HG03469 (cell line): ENCODE results near the gene C2CD2.
"Not testable (repeated sequence)": the region's sequence is repeated elsewhere in the genome, so short reads cannot be mapped to it uniquely, and the experiment has no call there.

Experiments used
- ATAC-seq: cut with Tn5 transposase; IDR thresholded peaks from one replicate; pipeline ENCODE4 v1.9.1; 2021; ENCODE audit warnings: mild to moderate bottlenecking, moderate library complexity, moderate number of reproducible peaks; ENCODE audit not compliant: unreplicated experiment

Gene C2CD2

GRCh38 chr21:41975391-41976272 is 21.8 kb upstream of the C2CD2 start:
- ATAC-seq = no peak

DNA sequence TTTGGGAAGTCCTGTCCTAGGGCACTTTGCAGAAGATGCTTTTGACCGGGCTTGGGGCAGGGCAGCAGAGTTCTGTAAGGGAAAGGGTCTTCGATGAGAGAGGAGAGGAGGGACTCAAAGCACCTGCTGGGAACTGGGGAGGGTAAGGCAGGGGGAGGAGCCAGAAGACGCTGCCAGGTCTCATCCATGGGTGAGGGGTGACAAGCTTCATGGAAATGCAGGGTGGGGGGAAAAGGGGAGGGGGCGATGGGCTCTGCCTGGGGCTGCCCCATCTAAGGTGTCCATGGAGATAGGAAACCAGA is 20.9 kb upstream of the C2CD2 start:
- no peak for ATAC-seq

GRCh38 chr21:41973861-41974751 is 20.3 kb upstream of the C2CD2 start:
- ATAC-seq = no peak

GRCh38 chr21:41973427-41973831 is 19.6 kb upstream of the C2CD2 start:
- no peak for ATAC-seq

GRCh38 chr21:41972511-41973205 is 18.8 kb upstream of the C2CD2 start:
- ATAC-seq = no peak

- ATAC-seq = no peak
These were observed 18.1 kb upstream of the C2CD2 start for GRCh38 chr21:41971891-41972290.

- no peak for ATAC-seq
These were observed 17.2 kb upstream of the C2CD2 start for GRCh38 chr21:41970751-41971653.

- ATAC-seq = no peak
These were observed 16.2 kb upstream of the C2CD2 start for GRCh38 chr21:41970106-41970391.

DNA sequence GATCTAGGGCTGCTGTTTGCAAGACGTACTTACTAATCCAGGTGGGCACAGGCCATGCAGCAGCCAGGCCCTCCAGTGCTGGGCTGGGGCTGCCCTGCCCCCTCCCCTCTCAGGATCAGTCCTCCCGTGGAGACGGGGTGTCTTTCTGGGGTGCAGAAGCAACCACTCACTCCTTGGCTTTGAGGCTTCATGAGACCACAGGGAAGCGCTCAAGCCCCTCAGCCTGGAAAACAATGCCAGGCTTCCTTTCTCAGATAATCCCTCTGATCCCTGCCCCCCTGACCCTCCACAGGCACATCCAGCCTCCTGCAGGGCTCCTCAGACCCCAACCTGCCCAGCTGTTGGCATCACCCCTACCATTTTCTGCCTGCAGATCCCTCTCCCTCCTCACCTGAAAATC is 13.9 kb upstream of the C2CD2 start:
- ATAC-seq = no peak

GRCh38 chr21:41966872-41967621 is 13.2 kb upstream of the C2CD2 start:
- ATAC-seq = no peak

GRCh38 chr21:41966041-41966833 is 12.4 kb upstream of the C2CD2 start:
- ATAC-seq = no peak

DNA sequence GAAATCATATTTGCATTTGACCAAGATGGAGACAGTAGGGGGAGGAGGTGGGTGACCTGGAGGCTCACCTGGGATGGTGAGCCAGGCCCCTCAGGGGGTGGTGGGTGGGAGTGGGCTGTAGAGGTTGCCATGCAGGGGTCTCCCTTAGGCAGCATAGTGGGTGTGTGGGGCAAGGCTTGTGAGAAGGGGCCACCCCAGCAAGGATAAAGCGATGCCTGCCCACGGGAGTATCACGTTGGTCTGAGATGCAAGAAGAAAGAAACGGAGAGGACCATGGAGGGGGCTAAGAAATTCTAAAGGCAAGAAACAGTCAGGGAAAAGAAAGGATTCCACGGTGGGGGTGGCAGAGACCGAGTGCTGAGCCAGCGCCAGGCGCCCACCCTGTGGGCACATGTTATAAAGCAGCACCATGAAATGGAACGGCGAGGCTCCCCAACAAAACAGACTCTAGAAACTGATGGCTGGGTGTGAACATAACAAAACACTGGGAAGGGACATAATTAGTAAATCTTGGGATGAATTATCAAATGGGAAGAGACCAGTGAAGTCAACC is 11.7 kb upstream of the C2CD2 start:
- no peak for ATAC-seq

GRCh38 chr21:41965045-41965444 is 11.2 kb upstream of the C2CD2 start:
- ATAC-seq = no peak

GRCh38 chr21:41964171-41964570 is 10.4 kb upstream of the C2CD2 start:
- ATAC-seq = no peak

DNA sequence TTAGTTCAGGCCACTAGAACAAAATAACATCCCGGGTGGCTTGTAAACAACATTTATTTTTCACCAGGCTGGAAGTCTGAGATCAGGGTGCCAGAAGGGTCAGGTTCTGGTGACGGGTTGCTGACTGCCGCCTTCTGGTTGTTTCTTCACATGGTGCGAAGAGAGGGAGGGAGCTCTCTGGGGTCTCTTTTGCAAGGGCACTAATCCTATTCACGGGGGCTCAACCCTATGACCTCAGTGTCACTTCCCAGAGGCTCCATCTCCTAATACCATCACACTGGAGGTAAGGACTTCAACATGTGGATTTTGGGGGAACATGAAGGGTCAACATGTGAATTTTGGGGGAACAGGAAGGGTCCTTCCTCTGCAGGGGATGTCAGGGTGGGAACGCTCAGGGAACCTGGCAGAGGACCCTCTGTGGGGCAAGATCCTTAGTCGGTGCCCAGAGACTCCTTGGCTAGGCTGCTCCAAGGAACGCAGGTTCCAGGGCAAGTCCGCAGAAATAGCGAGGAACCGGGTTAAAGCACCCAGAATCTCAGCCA is 8.7 kb upstream of the C2CD2 start:
- no peak for ATAC-seq

DNA sequence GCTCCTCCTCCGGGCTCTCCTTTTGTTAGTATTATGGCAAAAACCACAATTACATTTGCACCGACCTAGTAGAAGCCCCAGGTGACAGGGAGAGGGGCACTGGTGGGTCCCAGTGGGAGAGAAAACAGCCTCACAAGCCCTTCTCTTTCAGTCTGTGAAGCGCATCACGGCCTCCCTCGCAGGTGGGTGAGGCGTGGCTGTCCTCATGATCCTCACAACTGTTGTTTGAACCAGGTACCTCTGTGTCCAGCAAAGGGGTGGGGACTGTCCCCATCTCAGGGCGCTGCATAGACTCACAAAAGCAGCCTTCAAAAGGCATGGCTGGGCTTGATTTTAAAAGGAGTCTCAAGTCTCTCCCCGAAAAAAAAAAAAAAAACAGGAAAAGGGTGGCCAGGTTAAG is 7.9 kb upstream of the C2CD2 start:
- no peak for ATAC-seq

DNA sequence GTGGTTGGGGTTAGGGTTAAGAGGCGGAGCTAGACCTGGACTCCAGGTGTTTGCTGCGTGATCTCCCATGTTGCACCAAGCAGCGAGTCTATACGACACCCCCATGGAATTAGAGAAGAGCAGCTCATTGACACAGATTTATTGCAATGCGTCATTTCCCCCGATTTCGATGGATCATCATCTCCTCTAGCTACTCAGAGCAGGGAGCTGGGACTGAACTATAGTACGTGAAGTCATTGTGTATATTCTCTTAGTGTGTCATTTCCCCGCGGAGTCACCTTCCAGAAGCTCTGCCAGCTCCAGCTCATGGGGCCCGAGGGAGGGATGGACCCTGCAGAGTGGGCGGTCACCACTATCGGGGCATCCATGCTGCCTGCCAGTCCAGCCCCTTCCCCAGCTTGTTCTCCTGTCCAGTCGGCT is 7.5 kb upstream of the C2CD2 start:
- no peak for ATAC-seq

DNA sequence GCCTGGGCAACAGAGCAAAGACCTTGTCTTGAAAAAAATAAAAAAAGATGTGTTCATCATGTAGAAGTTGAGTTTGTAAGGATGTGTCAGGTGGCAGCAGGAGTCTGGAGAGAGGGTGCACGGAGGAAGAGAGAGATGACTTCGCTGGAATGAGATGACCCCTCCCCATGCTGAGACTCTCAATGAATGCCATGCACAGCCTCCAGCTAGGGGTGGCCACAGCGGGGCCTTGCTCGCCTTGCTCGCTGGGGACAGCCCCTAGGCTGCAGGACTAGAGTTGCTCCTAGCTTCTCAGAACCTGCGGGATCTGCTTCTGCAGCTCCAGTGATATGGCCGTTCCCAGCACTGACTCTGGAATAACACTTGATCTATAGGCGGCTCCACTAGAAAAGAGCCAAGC is 6.6 kb upstream of the C2CD2 start:
- ATAC-seq = no peak

GRCh38 chr21:41959697-41960096 is 5.9 kb upstream of the C2CD2 start:
- not testable (repeated sequence) for ATAC-seq
